H1 (cell line): Measurements from ENCODE around the gene IDH3A. TPM values are rescaled to one million over a fixed set of nuclear protein-coding genes. Genes with fewer than 3 reads are reported as not detected.

Experiments
- ATF2 ChIP-seq: IDR thresholded peaks from 2 replicates; pipeline ENCODE4 v1.6.1; 2012; ENCODE audit warnings: low read length, inconsistent platforms
- BACH1 ChIP-seq: IDR thresholded peaks from 2 replicates; pipeline ENCODE4 v1.6.1; 2012; ENCODE audit warnings: low read length, improper control_type of control experiment
- BCL11A ChIP-seq, 2 experiments: IDR thresholded peaks; one replicate each; pipeline ENCODE4 v1.6.1; 2011; ENCODE audit warnings: low read depth in 2 of 2, low read length in 2 of 2, mild to moderate bottlenecking in 2 of 2
- CBX8 ChIP-seq: fragments of 300-800, 300-1000 bp; sonication (generic); IDR thresholded peaks from 2 replicates; pipeline ENCODE4 v1.7.1; 2016; ENCODE audit warnings: low read depth, low read length, borderline replicate concordance
- CEBPB ChIP-seq: IDR thresholded peaks from 2 replicates; pipeline ENCODE4 v1.6.1; 2012; ENCODE audit warnings: low read depth, low read length
- EZH2 ChIP-seq: fragments of 200-600 bp; sonication (generic); IDR thresholded peaks from 2 replicates; pipeline ENCODE4 v1.7.1; 2012; ENCODE audit warnings: low read depth, mild to moderate bottlenecking, moderate library complexity, low read length, inconsistent platforms; ENCODE audit not compliant: severe bottlenecking
- FOSL1 ChIP-seq: IDR thresholded peaks from 2 replicates; pipeline ENCODE4 v1.6.1; 2011; ENCODE audit warnings: mild to moderate bottlenecking, low read depth, low read length, moderate library complexity; ENCODE audit not compliant: insufficient read depth
- GTF2F1 ChIP-seq: IDR thresholded peaks from 2 replicates; pipeline ENCODE4 v1.6.1; 2012; ENCODE audit warnings: low read depth, low read length, improper control_type of control experiment, borderline replicate concordance
- NANOG ChIP-seq: IDR thresholded peaks from 2 replicates; pipeline ENCODE4 v1.6.1; 2011; ENCODE audit warnings: low read length, low read depth, mild to moderate bottlenecking, inconsistent platforms; ENCODE audit not compliant: insufficient read depth, poor library complexity, severe bottlenecking
- PHF8 ChIP-seq: fragments of 200-600 bp; sonication (generic); conservative IDR thresholded peaks from 2 replicates; pipeline ENCODE4 v1.7.1; 2012; ENCODE audit warnings: low read depth, mild to moderate bottlenecking, inconsistent platforms, low read length, moderate library complexity
- POLR2A ChIP-seq, 2 experiments: IDR thresholded peaks; 1 replicate in 1 of 2; 2 replicates in 1 of 2; pipeline ENCODE4 v1.6.1; 2011; ENCODE audit warnings: low read depth in 2 of 2, low read length in 2 of 2, mild to moderate bottlenecking in 2 of 2; ENCODE audit errors: control extremely low read depth in 1 of 2
- RAD21 ChIP-seq, 2 experiments: IDR thresholded peaks in 1 of 2; conservative IDR thresholded peaks in 1 of 2; 2 replicates each; pipeline ENCODE4 v1.6.1; 2011; ENCODE audit warnings: low read depth in 2 of 2, low read length in 2 of 2, improper control_type of control experiment in 1 of 2, inconsistent platforms in 1 of 2, mild to moderate bottlenecking in 1 of 2, moderate library complexity in 1 of 2
- RBBP5 ChIP-seq: IDR thresholded peaks from 2 replicates; pipeline ENCODE4 v1.7.1; 2012; ENCODE audit warnings: low read depth, mild to moderate bottlenecking, inconsistent platforms, low read length, moderate library complexity, borderline replicate concordance
- RFX5 ChIP-seq: IDR thresholded peaks from 2 replicates; pipeline ENCODE4 v1.6.1; 2011; ENCODE audit warnings: low read depth, low read length, improper control_type of control experiment, borderline replicate concordance
- RNF2 ChIP-seq: fragments of 200-900, 300-1000 bp; sonication (generic); IDR thresholded peaks from 2 replicates; pipeline ENCODE4 v1.7.1; 2016; ENCODE audit warnings: borderline replicate concordance, low read depth, mild to moderate bottlenecking, antibody characterized with exemption, low read length; ENCODE audit not compliant: poor library complexity, severe bottlenecking; ENCODE audit errors: missing control alignments
- SIX5 ChIP-seq: IDR thresholded peaks from 2 replicates; pipeline ENCODE4 v1.6.1; 2011; ENCODE audit warnings: mild to moderate bottlenecking, low read depth, low read length
- SP4 ChIP-seq: IDR thresholded peaks from 2 replicates; pipeline ENCODE4 v1.6.1; 2012; ENCODE audit warnings: low read length, inconsistent platforms
- TAF1 ChIP-seq: IDR thresholded peaks from 2 replicates; pipeline ENCODE4 v1.6.1; 2011; ENCODE audit warnings: mild to moderate bottlenecking, low read depth, low read length
- TCF12 ChIP-seq: IDR thresholded peaks from 2 replicates; pipeline ENCODE4 v1.6.1; 2011; ENCODE audit warnings: low read depth, mild to moderate bottlenecking, low read length
- TEAD4 ChIP-seq: IDR thresholded peaks from 2 replicates; pipeline ENCODE4 v1.6.1; 2012; ENCODE audit warnings: low read depth, low read length, inconsistent platforms, mixed read lengths
- ZNF274 ChIP-seq: IDR thresholded peaks from 2 replicates; pipeline ENCODE4 v1.7.0; 2012; ENCODE audit warnings: low read length, borderline replicate concordance; ENCODE audit errors: extremely low read depth
- polyA plus RNA-seq, 7 experiments: library from polyadenylated mRNA; depleted of rRNA in 3 of 7; stranded (reverse) in 5 of 7; unstranded in 2 of 7; fragments of >200 nt in 5 of 7; fragments of 200-250 nt in 2 of 7; gene quantifications; 1 replicate in 5 of 7; 2 replicates in 1 of 7; 4 replicates in 1 of 7; pipeline versions ENCODE4 v1.2.1 to v1.2.3, GENCODE V29; 2011 to 2013; ENCODE audit warnings: missing spikeins in 2 of 7, mixed read lengths in 2 of 7
- total RNA-seq: library from RNA; stranded (reverse); fragmentation: NEBNext Ultra II Directional; extraction: Animal tissue kit (Norgen Biotek cat#: 25700); gene quantifications from 2 replicates; pipeline ENCODE4 v1.2.1, GENCODE V29; 2021
- TF ChIP-seq, protein P1 (sequence below): IDR thresholded peaks from 2 replicates; pipeline ENCODE4 v1.6.1; 2012; ENCODE audit warnings: inconsistent platforms

Gene IDH3A
- total and polyA plus RNA-seq, 2 of the 8 experiments (the other 6 are each of a cell fraction or from before 2014, with no cell fraction given), result 23.4 to 36.8 TPM

DNA sequence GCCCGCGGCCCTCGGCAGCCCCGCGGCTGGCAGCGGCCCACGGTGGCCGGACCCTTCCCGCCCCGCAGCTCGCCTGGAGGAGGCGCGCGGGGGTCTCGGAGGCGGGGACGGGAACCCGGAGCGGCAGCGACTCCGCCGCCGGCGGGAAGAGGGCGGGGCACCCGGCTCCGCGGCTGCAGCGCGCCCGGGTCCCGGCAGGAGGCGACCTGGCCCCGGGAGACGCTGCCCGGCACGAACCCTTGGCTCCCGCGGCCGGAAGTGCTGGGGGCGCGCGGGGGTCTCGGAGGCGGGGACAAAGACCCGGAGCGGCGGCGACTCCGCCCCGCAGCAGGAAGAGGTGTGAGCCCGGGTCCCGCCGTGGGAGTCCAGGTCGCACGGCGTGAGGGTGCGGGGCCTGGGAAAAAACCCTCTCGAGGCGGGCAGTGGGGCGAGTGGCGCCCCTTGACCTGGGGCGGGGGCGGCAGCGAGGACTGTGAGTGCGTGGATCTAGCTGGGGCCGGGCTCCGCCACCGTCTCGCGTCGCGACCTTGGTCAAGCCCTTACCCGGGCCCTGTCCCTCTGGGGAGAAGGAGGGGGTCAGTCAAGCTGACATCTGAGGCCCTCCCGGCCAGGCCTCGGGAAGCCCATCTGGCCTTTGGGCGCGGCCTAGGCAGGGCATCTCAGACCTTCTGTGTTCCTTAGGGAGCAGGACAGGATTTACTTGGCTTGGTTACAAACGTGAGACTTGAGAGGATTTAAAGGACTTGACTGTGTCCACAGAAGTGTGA is 17.7 kb upstream of the IDH3A start, which contains the start of gene CIB2 (continued):
- TF ChIP-seq CBX8, result no peak
- TF ChIP-seq NANOG, result no peak
- TF ChIP-seq FOSL1, result no peak
- TF ChIP-seq, protein P1, sequence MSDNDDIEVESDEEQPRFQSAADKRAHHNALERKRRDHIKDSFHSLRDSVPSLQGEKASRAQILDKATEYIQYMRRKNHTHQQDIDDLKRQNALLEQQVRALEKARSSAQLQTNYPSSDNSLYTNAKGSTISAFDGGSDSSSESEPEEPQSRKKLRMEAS, result no peak
- TF ChIP-seq ZNF274, result no peak
- no peak for TF ChIP-seq SP4
- TF ChIP-seq CEBPB, result 0 out of 2 replicates have a peak, but pooled peaks have one; percentile 1
- TF ChIP-seq RNF2, result no peak
- TF ChIP-seq TCF12, result no peak
- no peak for TF ChIP-seq TEAD4
- peak; percentile 55 to 69 for TF ChIP-seq RAD21 (IDR thresholded peaks at IDR 0.05 in 1 of 2, conservative IDR thresholded peaks at IDR 0.05 in 1 of 2; ENCODE audit: low read depth in 2 of 2, low read length in 2 of 2)
- TF ChIP-seq POLR2A (IDR thresholded peaks at IDR 0.05; ENCODE audit: control extremely low read depth in 1 of 2, low read depth in 2 of 2, low read length in 2 of 2), result no peak; a peak in 1 of 3 replicates
- no peak for TF ChIP-seq ATF2
- TF ChIP-seq GTF2F1, result no peak
- no peak for TF ChIP-seq RBBP5
- no peak for TF ChIP-seq SIX5
- no peak; the same call in 1 of the 2 replicates for TF ChIP-seq TAF1
- TF ChIP-seq EZH2, result no peak
- peak; percentile 47; the same call in 1 of the 2 replicates for TF ChIP-seq BACH1
- no peak for TF ChIP-seq BCL11A (IDR thresholded peaks at IDR 0.05; ENCODE audit: low read depth in 2 of 2, low read length in 2 of 2)
- TF ChIP-seq RFX5, result no peak
- TF ChIP-seq PHF8, result peak; percentile 79
